HG02852 (cell line): Measurements from ENCODE around the gene CARD14.
"Not testable (repeated sequence)": the region's sequence is repeated elsewhere in the genome, so short reads cannot be mapped to it uniquely, and the experiment has no call there.

Source experiments
- ATAC-seq: cut with Tn5 transposase; IDR thresholded peaks from one replicate; pipeline ENCODE4 v1.9.1; 2021; ENCODE audit warnings: mild to moderate bottlenecking, moderate library complexity; ENCODE audit not compliant: unreplicated experiment

The CARD14 gene

DNA sequence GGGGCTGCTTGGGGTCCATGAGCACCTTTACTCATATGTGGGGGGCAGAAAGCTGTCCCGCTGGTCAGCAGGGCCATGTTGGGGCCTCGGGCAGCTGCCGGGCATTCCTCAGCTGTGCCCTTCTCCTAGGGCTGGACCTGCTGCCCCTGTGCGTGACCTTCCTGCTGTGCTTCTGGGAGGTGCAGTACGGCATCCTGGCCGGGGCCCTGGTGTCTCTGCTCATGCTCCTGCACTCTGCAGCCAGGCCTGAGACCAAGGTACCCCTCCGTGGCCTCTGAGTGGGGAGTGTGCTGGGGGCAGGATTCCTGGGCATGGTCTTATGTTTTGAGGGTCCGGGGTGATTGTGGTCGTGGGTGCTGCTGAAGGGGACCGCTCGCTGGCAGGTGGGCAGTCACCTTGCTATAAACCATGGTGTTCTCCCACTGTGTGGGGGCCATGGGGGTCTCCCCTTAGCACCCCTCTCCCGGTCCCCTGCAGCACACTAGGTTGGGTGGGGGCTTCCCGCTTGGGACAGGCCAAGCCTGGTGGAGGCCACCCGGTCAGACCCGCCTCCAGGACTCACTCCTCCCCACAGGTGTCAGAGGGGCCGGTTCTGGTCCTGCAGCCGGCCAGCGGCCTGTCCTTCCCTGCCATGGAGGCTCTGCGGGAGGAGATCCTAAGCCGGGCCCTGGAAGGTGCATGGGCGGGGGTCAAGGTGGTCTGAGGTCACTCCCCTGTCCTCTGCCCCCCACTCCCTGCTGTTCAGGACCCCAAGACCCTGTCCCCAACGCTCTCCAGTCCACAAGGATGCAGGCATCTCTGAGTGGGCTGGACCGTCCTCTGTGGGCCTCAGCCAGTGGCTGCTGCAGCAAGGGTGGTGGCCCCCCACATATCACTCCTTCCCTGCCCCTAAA is 78.4 kb downstream of the CARD14 start:
- no peak for ATAC-seq

GRCh38 chr17:80248894-80249710 is 79.3 kb downstream of the CARD14 start:
- ATAC-seq: no peak

DNA sequence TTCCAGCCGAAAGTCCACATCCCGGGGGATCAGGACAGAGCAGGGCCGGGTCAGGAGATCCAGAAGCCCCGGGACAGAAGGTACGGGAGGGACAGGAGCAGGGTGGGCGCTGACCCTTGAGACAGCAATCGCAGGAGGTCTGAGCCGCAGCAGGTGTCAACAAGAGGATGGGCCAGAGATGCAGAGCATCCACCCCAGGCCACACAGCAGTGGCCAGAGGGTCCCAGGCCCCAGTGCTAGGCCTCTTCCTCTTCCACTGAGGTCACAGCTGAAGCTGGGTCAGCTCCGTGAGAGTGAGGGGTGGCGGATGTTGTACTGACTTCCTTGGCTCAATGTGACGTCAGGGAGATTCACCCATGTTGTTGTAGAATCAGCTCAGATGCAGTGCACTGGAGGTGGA is 82.1 kb downstream of the CARD14 start:
- ATAC-seq: no peak

GRCh38 chr17:80252871-80253270 is 83.0 kb downstream of the CARD14 start:
- ATAC-seq: no peak

GRCh38 chr17:80253631-80254395 is 84.0 kb downstream of the CARD14 start:
- no peak for ATAC-seq

DNA sequence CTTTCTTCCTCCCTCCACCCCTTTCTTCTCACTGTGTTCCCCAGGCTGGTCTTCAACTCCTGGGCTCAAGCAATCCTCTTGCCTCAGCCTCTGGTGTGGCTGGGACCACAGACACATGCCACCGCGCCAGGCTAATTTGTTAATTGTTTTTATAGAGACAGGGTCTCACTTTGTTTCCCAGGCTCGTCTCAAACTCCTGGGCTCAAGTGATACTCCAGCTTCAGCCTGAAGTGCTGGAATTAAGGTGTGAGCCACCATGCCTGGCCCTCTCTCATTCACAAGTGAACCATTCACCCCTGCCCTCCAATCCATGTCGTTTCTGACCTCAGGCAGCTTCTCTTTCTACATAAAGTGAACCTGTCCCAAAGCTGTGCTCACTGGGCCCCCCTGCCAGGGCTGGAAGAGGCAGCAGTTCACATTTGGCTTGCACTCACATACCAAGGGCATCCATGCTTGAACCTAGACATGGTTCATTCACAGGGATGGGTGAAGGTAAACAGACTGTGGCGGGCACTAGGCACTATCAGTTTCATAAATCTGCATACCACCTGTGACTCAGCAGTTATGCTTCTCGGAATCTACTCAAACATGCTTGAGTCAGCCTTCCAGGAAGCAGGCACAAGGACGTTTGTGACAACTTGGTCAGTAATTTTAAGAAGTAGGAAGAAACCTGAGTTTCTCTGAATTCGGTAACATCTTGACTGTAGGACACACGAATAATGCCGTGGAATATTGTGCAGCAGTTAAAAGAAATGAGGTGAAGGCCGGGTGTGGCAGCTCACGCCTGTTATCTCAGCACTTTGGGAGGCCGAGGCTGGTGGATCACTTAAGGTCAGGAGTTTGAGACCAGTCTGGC is 84.8 kb downstream of the CARD14 start:
- ATAC-seq: no peak

DNA sequence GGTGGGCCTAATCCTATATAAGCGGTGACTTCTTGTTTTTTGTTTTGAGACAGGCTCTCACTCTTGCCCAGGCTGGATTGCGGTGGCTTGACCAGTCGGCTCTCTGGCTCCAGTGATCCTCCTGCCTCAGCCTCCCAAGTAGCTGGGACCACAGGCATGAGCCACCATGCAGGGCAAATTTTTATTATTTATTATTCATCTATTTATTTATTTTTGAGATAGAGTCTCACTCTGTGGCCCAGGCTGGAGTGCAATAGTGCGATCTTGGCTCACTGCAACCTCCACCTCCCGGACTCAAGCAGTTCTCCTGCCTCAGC is 86.2 kb downstream of the CARD14 start:
- ATAC-seq: no peak

GRCh38 chr17:80257716-80258213 is 87.9 kb downstream of the CARD14 start:
- no peak for ATAC-seq

GRCh38 chr17:80258296-80258695 is 88.5 kb downstream of the CARD14 start:
- not testable (repeated sequence) for ATAC-seq
